Mucosa of gallbladder (tissue), 1 donor: ENCODE measurements around the gene HOXD3. TPM values are rescaled to one million over a fixed set of nuclear protein-coding genes. Genes with fewer than 3 reads are reported as not detected.

ENCODE experiments used
- DNase-seq: peaks from one replicate; pipeline ENCODE4 v3.0.0-alpha.2; 2020; ENCODE audit warnings: low spot score
- total RNA-seq: library from RNA; stranded (reverse); gene quantifications from one replicate; pipeline ENCODE4 v1.2.1, GENCODE V29; 2021
- donor health status: DM: no; HTN: no; CAD: no.

HOXD3 gene
- total RNA-seq, 1 donor from 2014 or later: 3.2 TPM

DNA sequence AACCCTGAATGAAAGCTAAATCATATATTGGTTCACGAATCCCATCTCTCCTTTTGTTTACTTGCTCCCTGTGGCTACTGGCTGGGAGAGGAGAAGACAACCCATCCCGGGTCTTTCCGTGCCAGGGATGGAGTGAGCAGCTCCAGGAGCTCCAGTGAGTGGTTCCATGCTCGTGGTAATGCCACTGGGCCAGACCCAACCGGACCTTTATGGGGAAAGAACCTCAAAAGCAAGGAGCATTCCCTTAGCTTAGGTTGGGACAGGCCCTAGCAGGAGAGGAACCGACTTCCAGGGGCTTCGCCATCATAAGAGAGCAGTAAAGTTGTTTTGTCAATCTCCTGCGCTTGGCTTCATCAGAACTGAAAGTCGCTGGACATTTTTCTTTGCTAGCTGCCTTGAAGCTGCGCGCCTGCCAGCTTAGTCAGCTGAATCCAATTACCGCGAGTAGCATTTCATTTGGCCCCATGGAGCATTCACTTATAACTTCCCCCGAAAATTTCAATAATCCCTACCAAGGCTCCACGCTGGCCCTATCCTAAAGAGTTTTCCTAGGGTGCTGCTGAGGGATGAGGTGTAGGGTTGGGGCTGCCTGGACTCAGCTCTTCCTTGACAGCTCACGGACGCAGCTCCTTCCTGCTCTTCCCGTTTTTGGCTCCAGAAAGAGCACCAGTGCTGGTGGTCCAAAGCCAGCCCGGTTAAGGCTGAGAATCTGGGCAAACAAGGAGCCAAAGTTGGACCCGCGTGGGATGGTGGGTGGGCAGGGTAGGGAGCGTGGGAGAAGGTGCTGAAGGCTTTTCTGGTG, 4.9 kb downstream of the HOXD3 start:
- no peak for DNase-seq

- no peak for DNase-seq
These were observed 6.0 kb downstream of the HOXD3 start for GRCh38 chr2:176162911-176163671.

GRCh38 chr2:176163672-176164056, 6.6 kb downstream of the HOXD3 start:
- no peak for DNase-seq

GRCh38 chr2:176164201-176164600, 7.1 kb downstream of the HOXD3 start:
- no peak for DNase-seq

DNA sequence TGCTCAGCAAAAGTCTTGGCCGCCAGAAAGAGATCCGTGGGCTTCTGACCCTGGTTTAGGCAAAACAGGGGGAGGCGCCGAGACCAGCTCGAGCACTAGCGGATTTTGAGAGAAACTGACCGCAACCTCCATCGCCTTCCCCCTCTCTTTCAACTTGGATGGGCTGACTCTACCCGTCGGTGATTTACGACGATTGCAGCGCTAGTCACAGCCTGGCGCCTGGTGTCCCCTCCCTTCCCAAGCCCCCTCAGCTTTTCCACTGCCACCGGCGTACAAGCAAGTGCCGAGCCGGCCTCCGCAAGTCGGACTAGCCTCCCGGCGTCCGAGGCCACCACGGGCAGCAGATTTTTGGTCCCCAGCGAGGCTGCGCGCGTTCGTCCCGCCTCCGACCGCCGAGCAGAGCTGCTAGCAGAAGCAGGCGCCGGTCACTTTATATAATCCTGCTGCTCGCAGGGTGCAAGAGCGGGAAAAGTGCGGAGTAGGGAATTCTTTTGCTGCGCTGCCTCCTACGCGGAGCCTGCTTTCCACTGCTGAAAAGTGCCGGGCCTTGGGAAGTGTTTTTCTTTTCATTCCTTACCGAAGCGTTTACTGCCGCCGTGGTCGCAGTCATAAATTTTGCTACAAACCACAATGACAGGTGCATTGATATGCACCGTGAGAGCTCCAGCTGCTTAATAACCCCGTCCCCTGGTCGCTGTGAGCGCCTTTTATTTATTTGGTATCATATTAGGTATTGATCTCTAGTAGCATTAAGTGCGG, 7.7 kb downstream of the HOXD3 start:
- no peak for DNase-seq

DNA sequence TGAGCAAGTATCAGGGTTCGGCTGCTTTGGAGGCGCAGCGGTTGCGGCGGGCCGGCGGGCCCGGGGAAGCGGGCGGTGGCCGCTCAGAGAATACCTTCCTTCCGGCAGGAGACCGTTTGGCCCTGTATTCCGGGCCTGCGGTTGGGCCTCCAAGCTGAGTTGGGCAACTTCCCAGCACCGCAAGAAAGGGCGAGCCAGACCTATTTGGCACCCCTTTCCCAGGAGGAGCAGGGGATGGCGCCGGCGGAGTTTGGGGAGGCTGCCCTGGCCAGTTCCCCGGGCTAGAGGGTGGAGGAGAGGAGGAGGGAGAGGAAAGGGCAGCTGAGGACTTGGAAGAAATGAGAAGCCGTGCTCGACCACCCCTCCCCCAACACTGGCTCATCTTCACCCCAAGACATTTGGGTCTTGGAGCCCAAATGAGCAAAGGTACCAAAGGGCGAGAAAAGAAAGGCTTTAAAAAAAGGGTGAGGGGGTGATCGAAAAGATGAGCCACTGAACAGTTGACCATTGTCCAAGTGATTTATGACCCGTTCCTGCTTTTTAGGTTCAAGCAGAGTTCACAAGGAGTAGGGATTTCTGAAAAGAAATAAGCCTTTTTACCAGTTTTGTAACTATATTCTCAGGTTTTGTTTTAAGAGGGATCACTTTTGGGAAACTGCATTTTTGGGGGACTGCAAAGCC, 8.4 kb downstream of the HOXD3 start:
- DNase-seq: no peak

GRCh38 chr2:176166272-176166671, 9.2 kb downstream of the HOXD3 start:
- DNase-seq: no peak

DNA sequence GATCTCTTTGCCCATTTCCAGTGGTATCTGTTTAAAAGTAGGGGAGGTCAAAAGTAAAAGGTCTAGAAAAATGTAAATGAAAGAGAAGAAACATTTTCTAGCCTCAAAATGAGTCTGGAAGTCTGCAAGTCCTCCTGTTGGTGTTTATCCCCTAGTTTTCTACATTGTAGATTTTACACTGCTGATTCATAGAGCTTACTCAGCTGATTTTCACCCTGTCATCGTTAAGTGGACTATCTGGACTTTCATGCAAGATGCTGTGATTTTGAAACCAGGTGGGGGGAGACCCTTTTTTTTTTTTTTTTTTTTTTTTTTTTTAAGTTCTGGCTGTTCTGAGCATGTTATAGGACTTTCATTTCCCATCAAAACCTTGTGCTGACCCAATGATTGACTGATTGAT, 10.3 kb downstream of the HOXD3 start:
- no peak for DNase-seq

DNA sequence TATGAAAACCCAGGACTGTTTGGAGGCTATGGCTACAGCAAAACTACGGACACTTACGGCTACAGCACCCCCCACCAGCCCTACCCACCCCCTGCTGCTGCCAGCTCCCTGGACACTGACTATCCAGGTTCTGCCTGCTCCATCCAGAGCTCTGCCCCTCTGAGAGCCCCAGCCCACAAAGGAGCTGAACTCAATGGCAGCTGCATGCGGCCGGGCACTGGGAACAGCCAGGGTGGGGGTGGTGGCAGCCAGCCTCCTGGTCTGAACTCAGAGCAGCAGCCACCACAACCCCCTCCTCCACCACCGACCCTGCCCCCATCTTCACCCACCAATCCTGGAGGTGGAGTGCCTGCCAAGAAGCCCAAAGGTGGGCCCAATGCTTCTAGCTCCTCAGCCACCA, 12.1 kb downstream of the HOXD3 start:
- no peak for DNase-seq

DNA sequence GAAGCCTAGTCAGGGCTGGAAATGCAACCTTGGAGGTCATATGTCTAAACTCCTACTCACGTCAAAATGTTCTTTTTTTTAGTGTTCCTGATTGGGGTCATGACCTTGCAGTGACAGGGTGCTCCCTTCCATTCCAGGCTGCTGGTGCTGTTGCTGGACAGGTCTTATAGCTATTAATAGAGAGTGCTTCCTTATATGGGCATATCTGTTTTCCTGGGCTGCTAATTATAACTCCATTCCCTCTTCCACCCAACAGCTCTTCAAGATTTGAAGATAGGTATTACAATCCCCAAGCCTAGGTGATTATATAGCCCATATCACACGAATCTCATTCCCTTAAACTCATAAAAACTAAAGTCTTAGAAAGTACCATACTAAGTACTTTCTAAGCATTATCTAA, 12.6 kb downstream of the HOXD3 start:
- DNase-seq: no peak

DNA sequence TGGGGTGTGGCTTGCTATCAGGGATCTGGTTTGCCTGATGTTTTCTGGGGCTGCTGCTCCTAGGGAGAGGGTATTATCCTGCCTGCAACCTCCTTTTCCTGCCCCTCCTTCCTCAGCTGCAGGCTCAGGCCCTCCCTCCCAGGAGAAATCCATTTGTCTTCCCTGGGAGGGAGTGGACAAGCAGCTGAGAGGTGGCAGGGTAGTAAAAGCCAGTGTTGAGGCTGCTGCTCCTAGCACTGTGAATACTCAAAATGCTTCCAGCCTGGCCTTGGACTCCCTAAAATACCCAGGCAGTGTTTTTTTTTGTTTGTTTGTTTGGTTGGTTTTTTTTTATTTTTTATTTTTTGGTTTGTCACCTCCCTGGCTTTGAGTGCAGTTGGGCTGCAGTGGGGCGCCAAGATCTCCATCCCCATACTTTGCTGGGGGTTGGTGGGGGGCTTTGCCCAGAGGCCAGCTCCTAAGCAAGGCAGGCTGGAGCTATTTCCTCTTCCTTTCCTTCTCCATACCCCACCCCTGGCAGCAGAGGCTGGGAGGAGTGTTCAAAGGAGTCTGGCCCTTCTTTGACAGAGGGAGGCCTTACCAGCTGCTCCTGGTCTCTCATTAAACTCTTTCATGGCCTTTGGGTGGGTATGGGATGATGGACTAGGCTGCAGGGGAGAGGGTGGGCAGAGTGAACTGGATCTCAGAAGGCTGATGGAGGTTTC, 13.6 kb downstream of the HOXD3 start:
- no peak for DNase-seq

DNA sequence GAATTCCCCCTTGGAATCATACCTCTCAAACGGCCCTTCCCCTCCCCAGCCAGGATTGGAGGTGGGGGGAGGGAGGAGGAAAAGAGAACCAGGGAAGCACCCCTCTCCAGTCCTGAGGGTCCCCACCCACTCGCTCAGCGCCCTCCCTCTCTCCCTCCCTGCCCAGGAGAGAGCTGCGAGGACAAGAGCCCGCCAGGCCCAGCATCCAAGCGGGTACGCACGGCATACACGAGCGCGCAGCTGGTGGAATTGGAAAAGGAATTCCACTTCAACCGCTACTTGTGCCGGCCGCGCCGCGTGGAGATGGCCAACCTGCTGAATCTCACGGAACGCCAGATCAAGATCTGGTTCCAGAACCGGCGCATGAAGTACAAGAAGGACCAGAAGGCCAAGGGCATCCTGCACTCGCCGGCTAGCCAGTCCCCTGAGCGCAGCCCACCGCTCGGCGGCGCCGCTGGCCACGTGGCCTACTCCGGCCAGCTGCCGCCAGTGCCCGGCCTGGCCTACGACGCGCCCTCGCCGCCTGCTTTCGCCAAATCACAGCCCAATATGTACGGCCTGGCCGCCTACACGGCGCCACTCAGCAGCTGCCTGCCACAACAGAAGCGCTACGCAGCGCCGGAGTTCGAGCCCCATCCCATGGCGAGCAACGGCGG, 14.4 kb downstream of the HOXD3 start:
- no peak for DNase-seq

DNA sequence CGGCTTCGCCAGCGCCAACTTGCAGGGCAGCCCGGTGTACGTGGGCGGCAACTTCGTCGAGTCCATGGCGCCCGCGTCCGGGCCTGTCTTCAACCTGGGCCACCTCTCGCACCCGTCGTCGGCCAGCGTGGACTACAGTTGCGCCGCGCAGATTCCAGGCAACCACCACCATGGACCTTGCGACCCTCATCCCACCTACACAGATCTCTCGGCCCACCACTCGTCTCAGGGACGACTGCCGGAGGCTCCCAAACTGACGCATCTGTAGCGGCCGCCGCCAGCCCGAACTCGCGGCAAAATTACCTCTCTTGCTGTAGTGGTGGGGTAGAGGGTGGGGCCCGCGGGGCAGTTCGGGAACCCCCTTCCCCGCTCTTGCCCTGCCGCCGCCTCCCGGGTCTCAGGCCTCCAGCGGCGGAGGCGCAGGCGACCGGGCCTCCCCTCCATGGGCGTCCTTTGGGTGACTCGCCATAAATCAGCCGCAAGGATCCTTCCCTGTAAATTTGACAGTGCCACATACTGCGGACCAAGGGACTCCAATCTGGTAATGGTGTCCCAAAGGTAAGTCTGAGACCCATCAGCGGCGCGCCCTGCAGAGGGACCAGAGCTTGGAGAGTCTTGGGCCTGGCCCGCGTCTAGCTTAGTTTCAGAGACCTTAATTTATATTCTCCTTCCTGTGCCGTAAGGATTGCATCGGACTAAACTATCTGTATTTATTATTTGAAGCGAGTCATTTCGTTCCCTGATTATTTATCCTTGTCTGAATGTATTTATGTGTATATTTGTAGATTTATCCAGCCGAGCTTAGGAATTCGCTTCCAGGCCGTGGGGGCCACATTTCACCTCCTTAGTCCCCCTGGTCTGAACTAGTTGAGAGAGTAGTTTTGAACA, 15.1 kb downstream of the HOXD3 start:
- DNase-seq: no peak

DNA sequence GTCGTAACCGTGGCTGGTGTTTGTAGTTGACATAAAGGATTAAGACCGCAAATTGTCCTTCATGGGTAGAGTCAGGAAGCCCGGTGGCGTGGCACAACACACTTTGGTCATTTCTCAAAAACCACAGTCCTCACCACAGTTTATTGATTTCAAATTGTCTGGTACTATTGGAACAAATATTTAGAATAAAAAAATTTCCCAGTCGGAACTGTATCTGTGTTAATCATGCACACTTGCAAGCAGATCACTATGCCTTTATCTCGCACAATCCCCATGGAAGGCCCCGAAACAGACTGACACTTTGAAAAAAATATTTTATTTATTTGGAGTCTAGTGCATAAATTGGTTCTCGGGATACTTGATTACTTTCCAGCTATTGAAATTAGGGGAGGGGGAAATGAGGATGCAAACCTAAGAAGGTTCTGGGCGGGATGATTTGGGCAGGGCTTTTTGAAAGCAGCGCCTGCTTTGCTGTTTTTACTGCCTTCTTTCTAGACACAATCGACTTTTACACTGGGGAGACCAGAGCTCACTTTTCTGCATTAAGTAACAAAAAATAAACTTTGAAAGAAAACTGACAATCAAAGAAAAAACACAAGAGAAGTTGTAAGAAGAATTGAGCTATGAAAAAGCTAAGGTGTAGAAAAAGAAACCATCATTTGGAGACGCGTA, 15.9 kb downstream of the HOXD3 start:
- no peak for DNase-seq

DNA sequence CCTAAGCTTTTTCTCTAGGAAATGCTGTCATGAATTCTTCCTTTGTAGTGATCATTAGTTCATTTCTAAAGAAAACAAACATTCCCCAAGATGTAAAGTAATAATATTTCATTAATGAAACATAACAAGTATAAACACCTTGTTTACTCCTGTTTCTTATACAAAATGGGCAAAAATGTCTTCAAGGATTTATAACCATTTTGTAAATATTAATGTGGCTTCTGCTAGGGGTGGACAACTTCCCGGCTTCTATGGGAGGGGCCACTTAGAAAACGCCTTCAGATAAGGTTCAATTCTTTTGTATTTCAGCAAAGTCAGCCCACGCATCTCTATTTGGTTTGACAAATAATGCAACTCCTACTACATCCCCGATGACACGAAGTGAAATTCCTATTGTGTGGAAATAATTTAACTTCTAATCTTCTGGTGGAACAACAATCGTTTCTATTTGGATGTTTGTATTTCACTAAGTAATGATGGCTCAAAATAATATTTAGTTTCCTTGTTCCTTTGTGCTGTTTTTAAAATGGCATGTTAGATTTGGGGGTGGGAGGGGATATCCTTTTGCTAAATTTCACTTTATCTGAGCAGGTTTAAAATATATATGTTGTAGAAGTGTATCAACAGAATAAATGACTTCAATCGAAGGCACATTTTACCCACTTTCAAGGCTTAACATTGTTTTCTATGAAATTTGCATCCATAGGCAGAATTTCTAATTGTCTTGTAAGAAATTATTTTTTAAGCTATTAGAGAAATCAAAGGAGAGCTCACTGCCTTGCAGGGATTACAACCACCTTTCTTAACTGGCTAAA, 16.7 kb downstream of the HOXD3 start:
- no peak for DNase-seq

DNA sequence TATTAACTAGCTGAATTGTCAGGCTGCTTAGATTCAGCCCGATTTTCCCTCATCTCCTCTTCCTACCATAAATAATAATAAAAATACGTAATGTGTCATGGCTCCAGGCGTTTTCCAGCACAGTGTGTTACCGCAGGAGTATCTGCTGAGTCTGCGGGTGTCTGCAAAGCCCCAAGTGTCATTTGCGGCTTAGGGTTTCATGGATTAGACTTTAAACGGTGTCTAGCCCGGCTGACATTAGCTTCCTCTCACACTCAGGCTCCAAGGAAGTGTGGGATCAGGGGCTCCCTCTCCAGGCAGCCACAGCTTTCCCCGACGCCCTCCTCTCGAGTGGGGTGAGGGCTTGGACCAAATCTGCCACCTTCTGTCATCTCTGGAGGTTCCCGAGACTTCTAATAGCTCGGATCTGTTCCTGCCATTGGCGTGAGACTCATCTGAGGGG, 17.3 kb downstream of the HOXD3 start:
- DNase-seq: no peak

- no peak for DNase-seq
These were observed 18.0 kb downstream of the HOXD3 start for GRCh38 chr2:176174824-176175708.
